Measurements from ENCODE around the gene HOMER2.

Gene HOMER2

DNA sequence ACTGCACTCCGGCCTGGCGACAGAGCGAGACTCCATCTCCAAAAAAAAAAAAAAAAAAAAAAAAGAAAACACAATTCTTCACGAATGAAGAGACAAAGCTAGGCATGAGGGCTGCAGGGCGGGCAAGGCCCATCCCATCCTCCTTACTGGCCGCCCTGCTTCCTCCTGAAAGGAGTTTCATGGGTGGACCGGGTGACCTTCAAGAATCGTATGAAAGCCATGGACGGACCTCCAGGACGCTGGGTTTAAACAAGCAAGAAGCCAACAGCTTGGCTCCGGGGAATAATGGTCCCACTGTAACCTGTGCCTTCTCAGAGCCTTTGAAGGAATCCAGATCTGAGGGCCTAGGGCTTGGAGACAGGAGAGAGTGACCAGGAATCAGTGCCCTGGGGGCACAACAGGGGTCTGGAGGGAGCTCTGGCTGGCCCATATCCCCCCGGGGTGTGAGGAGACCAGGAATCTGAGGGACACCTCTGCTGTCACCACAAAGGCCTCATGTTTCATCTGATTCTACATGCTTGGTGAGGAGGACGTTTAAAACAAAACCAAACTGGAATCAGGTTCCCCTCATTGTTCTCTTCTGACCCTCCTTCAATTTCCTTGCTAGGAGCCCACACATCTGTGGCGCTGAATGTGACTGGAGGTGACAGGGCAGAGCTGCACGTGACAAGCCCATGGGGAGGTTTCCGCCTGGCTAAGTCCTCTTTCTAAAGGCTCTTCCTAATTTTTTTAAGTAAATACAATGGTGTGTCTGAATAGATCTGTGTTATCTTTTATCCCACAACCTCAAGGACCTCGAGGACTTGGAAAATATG is 97.0 kb downstream of the HOMER2 start:
- DNase-seq, result peak in 1 of 2 donors; percentile 66

DNA sequence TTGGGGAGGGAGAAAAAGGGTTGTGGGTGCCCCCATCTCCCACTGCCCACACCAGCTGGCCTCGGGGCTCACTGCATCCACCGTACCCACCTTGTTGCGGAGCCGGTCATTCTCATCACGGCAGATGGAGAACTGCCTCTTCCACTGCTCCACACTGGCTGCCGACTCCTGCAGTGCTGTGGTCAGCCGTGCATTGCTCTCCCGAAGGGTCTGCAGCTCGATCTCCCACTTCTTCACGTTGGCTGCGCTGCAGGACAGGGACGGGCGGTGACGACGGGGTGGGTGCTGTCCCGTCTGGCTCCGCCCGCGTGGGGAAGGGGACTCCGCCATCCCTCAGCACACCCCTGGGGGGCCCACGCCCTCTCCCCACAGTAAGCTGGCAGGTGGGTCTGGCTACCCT is 98.0 kb downstream of the HOMER2 start:
- DNase-seq, result no peak

DNA sequence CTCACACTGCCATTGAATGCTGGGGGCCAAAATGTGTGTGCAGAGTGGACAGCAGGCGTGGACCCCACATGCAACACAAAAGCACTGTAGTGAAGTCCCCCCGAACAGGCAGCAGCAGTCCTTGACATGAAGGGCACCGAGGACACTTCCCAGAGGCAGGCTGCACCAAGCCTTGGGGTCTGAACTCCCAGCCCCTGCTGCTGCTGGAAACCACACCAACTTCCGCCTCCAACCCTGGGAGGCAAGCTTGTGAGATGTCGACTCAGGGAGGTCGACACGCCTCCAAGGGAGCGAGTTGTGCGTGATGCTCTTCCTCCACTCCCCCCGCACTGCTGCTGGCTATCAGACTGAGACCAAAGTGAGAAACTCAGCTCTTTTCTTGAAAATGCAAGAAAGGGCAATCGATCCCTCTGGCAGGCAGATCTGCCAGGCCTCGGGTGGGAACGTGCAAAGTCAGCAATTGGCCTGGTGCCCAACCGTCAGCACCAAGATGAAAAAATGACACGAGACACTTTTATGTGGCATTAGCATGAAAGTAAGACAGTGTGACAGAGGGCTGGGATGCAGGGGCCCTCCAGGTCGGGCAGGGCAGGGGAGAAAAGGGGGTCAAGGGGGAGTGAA is 99.5 kb downstream of the HOMER2 start:
- peak in 1 of 2 donors; percentile 44 for DNase-seq

DNA sequence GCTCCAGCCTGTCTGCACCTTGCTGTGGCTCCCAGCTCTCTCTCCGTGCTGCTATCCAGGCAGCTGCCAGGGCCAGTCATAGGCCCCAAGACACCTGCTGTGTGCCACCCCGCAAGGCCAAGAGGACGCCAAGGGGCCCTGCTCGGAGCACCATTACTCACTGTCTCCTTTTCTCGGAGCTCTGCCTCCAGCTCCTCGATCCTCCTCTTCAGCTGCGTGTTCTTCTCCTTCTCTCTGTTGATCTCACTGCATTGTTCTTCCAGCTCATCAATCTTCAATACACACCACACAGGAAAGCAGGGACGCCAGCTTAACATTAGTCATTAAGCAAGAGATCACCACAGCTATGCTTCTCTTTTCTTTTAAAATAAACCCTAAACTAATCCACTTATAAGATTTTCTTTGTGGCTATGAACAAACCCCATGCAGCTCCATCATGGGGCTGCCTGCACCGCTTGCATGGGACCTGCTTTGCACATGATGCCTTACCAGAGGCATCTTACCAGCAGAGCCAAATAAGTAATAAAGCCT is 100.5 kb downstream of the HOMER2 start:
- no peak for DNase-seq

DNA sequence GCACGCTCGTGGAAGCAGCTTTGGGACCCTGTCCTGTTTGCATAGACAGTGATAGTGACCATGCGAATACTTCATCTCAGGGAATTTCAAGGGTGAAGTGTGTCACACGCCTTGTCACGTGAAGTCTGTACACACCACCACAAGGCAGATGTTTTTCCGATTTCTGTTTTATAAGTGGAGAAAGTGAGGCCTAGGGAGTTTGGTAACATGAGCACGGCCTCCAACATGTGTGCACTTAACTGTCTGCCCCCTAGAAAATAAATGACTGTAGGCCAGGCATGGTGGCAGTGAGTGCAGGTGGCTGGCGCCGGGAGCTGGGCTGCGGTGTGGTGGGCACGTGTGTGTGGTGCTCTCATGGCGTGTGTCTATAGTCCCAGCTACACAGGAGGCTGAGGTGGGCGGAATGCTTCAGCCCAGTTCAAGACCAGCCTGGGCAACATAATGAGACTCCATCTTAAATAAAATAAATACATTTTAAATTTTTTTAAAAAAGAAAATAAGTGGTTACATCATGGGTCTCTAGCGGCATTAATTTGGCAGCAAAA is 101.1 kb downstream of the HOMER2 start:
- no peak for DNase-seq

DNA sequence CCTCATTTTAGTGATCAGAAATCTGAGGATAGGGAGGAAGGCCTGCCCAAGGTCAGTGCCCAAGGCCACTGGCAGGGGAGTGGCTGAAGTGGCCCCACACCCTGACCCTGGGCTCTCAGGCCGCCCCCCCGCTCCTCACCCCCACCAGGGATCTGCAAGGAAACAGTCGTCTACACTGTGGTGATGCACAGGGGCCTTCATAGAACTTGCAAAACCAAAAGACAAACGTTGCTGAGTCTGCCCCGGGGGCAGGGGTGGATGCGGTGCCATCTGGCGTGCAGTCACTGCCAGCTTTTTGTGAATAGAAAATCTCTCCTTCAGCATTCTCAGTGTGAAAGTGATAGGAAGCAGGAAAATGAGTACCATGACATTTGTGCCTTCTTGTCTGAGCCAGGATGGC is 101.8 kb downstream of the HOMER2 start:
- peak in 1 of 2 donors; percentile 10 for DNase-seq

DNA sequence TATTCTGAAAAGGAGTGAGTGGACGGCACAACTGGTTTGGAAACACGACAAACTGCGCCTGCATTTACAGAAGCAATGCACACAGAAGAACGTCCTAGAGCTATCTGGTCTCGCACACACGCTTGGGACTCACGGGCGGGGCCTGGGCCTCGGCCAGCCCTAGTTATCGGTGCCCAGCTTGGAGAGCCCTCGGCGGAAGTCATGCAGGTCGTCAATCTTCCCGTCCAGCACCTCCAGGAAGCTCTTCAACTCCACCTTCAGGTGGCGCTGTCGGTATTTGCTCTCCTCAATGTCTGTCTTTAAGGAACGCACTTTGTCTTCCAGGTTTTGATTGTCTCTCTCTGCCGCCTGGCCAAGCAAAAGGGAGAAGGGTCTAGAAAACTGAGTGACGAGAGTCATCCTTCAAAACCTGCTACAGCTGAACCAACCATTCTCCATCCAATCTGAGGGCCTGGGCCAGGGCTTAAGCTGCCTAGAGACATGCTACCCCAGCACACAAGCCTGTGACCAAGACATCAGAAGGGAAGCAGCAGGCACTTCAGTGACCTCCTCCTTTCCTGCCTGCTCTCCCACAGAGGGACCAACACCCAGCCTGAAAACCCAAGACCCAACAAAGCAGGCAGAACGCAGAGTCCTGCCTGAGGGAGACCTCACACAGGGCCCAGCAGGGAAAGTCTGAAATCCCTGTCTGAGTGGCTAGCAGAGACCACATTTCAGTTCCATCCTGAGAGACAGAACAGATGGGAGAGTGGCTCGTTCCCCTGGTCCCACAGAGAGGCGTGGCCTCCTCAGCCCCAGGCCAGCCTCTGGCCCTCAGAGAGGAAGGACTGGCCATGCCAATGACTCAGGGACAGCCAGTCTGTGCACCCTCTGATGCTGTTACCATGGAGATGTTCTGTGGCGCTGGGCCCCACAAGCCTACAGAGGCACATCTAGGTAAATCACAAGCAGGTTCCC is 102.7 kb downstream of the HOMER2 start:
- peak; percentile 29 to 89 for DNase-seq

DNA sequence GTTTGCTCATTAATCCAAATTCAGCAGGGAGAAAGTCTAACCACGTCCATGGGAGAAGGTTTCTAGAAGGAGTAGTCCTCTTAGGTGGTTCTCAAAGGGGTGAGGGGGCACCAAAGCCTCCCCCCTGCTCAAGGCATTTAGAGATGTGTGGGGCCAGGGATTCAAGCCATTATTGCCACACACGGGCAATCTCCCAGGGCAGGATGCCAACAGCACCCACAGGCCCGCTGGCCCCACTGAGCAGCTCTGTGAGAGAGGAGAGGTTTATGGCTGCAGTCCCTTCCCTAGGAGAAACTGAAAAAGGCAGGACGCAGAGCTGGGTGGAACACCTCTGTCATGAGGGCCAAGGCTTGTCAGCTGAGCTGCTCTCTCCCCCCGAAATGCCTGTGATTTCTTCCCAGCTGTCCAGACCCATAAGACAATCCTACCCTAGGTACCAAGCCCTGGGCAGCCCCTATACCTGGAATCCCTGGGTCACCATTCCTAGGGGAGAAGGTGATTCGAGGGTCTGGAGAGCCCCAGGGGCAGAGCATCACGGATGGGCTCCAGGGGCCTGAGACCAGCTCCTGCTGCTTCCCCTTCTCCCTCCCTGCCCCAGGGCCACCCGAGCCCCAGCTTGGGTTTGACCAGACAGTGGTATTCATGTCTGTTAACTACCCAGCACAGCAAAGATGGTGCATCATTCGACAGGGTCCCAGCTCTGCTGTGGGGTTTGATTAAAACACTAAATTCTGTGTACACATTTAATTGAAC is 104.1 kb downstream of the HOMER2 start:
- DNase-seq, result no peak

DNA sequence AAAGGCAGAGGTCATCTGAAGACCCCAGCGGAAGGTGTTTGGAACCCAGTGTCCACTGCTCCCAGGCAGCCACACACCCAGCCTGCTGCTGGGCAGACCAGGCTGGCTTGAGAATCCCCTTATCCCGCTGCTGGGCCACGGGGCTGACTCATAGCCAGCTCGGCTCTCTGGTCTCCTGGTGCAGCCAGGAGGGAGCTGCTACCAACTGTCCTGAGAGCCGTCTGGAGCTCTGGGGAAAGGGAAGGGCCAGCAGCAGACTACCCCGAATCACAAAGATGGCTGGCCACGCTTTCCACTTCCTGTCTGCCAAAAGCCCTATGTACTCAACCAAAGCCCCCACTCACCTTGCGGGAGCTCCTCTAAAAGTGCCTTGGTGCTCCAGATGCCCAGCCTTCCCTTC is 104.8 kb downstream of the HOMER2 start:
- DNase-seq, result no peak

DNA sequence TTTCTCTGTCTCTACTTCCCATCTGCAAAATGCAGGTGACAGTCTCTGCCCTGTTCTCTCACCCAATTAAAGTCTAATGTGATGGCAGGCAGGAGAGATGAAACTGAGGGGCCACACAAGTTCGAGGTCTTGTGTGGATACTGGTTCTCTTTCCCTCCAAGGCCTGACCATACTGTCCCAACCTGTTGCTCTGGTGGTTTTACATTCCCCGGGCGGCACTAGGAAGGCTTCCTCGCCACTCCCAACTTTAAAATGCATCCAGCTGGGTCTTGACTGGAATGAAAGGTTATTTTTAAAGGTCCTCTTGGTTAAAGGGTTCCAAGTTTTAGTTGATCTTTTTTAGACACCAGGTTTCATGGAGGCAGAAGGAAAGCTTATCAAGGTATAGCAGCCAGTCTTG is 105.9 kb downstream of the HOMER2 start:
- no peak for DNase-seq

DNA sequence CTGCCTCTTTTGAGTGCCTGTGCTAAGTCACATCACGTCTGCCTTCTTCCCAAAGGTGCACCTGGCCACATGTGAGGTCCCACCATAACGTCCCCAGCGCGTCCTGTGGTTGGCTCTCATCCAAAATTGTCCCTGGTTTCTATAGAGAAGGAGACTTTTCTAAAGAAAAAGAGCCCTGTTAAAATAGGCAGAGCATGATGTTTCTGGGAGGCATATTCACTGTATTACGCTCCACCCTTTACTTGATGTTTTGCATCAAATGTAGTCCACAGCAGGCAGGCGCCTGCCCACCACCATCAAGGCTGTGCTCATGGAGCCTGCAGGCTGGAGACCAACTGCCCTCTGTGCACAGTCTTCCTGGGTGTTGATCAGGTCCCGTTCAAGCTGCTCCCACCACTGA is 106.8 kb downstream of the HOMER2 start:
- DNase-seq, result no peak

DNA sequence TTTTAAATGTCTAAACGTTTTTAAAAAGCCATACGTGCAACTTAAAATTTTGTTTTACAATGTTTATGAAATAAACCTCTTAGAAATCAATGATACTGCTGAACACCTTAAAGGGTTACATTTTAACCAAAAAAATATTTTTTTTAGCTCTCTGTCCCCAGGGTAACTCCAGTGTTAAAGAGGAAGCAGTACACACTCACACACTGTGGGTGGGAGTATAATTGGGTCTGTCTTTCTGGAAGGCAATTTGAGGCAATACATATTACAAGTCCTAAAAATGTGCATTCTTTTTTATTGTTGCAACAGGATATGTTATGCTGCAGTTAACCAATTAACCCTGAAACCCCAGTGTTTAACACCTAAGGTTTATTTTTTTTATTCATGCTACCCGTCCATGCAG is 109.0 kb downstream of the HOMER2 start:
- peak in 1 of 2 donors; percentile 7 for DNase-seq

DNA sequence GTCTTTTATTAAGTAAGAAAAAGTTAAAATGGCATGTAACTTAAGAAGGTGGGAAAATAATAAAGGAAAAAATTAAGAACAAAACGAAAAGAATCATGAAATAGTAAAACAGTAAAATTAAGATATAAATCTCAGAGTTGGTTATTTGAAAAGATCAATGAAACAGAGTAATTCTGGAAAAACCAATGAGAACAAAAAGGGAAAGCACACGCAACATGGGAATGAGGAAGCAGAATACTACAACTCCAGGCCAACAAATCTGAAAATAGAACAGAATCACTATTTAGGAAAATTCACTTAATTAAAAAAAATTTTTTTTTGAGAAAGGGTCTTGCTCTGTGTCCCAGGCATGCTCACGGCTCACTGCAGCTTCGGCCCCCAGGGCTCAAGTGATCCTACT is 112.4 kb downstream of the HOMER2 start:
- no peak for DNase-seq

DNA sequence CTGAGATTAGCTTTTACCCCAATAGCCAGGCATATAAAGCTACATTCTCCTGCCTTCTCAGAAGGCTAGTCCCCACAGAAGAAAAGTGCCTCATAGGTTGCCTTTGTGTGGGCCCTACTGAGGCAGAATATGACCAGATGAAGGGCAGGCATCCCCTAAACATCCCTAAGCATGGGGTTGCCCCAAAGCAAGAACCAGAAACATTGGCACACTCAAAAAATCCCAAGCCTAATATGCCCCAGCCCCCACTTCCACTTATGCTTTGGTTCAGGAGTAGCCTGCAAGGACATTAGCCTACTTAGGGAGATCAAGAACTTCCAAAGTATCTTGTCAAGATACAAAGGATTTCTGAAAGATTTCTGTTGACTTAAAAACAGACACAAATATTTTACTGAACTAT is 113.4 kb downstream of the HOMER2 start:
- no peak for DNase-seq

DNA sequence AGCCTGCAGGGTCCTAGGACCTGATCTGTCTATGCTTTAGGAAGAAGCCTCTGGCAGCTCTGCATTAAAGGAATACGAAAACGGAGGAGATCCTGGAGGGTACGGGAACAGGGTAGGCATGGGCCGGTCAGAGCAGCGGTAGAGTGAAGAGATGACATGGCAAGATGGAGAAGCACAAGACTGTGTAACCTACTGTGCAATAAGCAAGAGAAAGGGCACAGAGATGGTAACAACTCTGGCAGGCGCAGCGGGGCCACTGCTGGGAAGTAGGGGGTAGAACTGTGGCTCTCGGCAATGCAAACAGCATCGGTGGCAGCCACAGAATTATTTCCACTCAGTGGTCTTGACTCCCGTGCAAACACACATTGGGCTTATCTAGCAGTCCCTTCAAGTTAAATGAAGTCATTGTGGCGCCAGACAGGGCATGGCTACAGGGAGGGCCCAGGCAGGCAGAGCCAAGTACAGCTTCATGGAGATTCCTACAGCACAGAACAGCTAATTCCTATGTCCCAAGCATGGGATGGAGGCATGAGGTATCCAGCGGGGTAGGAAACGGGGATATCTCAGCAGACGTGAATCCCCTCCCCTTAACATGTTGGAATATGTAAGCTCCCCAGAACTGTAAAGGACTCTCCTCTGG is 114.3 kb downstream of the HOMER2 start:
- no peak for DNase-seq

DNA sequence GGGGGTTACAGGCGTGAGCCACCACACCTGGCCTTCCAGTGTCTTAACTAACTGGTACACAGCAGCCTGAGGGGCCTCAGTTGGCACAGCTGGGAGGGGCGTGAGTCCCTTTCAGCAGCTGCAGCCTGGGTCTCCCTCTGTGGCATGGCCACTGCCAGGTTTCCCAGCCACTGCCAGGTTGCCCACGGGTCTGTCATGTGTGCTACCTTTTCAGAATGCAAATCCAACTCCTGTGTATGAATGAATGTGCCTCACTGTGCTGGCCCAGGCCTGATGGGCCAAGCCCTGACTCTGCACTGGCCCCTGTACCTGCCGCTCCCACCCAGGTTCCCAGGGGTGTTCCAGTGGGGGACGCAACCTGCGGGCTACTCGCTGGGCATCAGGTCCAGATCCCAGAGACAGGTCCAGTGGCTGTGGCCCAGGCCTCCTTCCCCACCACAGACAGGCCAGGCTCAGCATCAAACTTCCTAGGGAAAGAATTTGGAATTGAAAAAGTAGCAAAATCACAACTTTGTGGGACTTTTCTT is 117.1 kb downstream of the HOMER2 start:
- DNase-seq, result no peak

DNA sequence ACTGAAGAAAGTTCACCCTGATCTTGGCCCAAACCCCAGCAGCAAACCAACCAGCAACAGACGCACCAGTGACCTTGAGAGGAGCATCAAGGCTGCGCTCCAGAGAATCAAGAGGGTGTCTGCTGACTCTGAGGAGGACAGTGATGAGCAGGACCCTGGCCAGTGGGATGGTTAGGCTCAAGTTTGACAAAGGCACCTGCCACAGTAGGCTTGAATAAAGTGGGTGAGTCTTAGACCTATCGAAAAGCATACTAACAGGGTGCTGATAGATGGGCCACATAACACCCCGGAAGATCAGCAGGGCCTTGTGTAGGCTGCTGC is 119.2 kb downstream of the HOMER2 start:
- DNase-seq, result no peak

DNA sequence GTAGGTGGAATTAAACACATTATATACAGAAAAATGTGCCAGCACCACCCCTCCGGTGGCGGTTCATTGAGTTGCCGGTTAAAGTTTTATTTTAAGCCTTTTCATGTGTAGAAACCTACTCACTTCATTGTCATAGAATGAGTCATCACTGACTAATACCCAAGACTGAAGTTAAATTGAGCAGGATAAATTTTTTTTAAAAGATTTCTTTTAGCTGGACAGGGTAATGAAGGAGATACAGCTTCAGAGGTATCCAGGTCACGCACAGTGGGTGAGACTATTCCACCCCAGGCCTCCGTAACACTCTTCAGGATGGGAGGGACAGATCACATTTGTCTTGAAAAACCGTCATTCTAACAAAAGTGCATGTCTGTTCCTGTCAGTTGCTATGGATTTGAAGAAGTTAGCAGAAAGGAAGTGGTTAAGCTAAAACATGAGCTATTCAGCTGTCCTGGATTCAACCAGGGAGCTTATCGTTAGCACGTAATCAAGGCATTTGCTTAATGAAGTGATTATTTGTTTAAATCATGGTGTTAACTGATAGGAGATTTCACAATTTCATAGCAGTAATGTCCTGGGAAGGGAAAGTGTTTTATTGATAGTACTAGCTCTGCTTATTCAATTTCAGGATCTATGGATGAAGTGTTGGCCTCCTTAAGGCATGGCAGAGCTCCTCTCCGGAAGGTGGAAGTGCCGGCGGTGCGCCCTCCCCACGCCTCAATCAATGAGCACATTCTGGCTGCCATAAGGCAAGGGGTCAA is 119.7 kb downstream of the HOMER2 start:
- peak; percentile 34 to 84 for DNase-seq

DNA sequence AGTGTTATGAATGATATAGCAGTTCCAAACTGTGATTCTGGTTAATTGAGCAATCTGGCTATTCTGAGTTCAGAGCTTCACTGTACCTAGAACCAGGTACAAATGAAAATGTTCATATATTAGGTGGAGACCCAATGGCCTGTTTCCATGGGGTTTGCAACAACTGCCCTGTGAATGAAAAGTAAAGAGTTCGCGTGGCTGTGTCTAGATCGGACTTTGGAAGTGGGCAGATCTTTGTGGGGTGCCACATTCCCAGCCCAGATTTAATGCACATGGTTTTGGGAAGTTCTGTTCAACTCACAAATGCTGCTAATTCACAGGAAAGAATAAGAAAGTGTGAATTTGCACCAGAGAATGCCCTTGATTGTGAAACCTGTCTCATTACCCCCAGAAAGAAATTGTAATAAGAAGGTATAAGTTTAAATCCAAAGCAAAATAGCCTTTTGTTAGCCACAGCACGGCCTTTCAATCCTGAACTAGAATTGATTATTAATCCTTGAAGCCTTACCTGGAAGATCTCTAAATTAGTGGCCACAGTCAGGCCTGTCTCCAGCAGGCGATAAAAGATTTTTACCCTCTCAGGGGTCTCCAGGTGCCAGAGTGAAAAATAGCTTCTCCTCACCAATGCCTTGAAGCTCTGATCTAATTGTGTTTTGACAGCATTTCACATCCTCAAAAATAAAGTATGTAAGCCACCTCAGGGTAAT is 120.5 kb downstream of the HOMER2 start:
- DNase-seq, result no peak

Data from bone marrow (tissue), 2 donors.